Neural progenitor cell (in vitro differentiated cells): ENCODE results near the gene CSK. TPM values are rescaled to one million over a fixed set of nuclear protein-coding genes. Genes with fewer than 3 reads are reported as not detected.

Experiments used
- DNase-seq: peaks from one replicate; pipeline ENCODE4 v3.0.0-alpha.2; 2016; ENCODE audit warnings: low spot score
- H2AFZ ChIP-seq: fragments of 200-600 bp; sonication (generic); replicated peaks from 2 replicates; pipeline ENCODE4 v1.6.1; 2016; ENCODE audit warnings: antibody characterized with exemption
- H3F3A ChIP-seq: fragments of 200-600 bp; sonication (generic); 2 replicates; pipeline ENCODE4 v1.6.1; 2016; ENCODE audit warnings: antibody characterized with exemption, low read depth
- H3K27ac ChIP-seq: fragments of 200-600 bp; sonication (generic); 2 replicates; pipeline ENCODE4 v1.5.1; 2016; ENCODE audit warnings: mild to moderate bottlenecking
- H3K27me3 ChIP-seq: fragments of 200-600 bp; sonication (generic); 2 replicates; pipeline ENCODE4 v1.6.1; 2016; ENCODE audit warnings: mild to moderate bottlenecking, moderate library complexity
- H3K36me3 ChIP-seq: fragments of 200-600 bp; sonication (generic); 2 replicates; pipeline ENCODE4 v1.5.1; 2016
- H3K4me1 ChIP-seq: fragments of 200-600 bp; sonication (generic); 2 replicates; pipeline ENCODE4 v1.6.1; 2016; ENCODE audit warnings: mixed run types
- H3K4me2 ChIP-seq: fragments of 200-600 bp; sonication (generic); 2 replicates; pipeline ENCODE4 v1.6.1; 2016
- H3K4me3 ChIP-seq: fragments of 200-600 bp; sonication (generic); 2 replicates; pipeline ENCODE4 v1.5.1; 2016
- H3K79me2 ChIP-seq: fragments of 200-600 bp; sonication (generic); 2 replicates; pipeline ENCODE4 v1.6.1; 2016; ENCODE audit warnings: low read depth
- H3K9ac ChIP-seq: fragments of 200-600 bp; sonication (generic); 2 replicates; pipeline ENCODE4 v1.6.1; 2016
- H3K9me3 ChIP-seq: fragments of 200-600 bp; sonication (generic); 2 replicates; pipeline ENCODE4 v1.5.1; 2016; ENCODE audit warnings: low read depth
- H4K20me1 ChIP-seq: fragments of 200-600 bp; sonication (generic); 2 replicates; pipeline ENCODE4 v1.6.1; 2016; ENCODE audit warnings: low read depth
- H3K27ac Mint-ChIP-seq: 3 replicates; pipeline ENCODE4 v1.8.0; 2021; ENCODE audit warnings: mixed read lengths
- H3K27me3 Mint-ChIP-seq: 2 replicates; pipeline ENCODE4 v1.8.0; 2022; ENCODE audit warnings: low read depth, mild to moderate bottlenecking, inconsistent platforms, moderate library complexity, mixed read lengths; ENCODE audit not compliant: insufficient read depth
- H3K36me3 Mint-ChIP-seq: 3 replicates; pipeline ENCODE4 v1.8.0; 2021; ENCODE audit warnings: mixed read lengths
- H3K4me1 Mint-ChIP-seq: 3 replicates; pipeline ENCODE4 v1.8.0; 2021; ENCODE audit warnings: mixed read lengths
- H3K4me3 Mint-ChIP-seq: 3 replicates; pipeline ENCODE4 v1.8.0; 2021; ENCODE audit warnings: mild to moderate bottlenecking, moderate library complexity, mixed read lengths
- H3K9me3 Mint-ChIP-seq: 3 replicates; pipeline ENCODE4 v1.8.0; 2020; ENCODE audit warnings: mixed read lengths
- EZH2 ChIP-seq: fragments of 200-600 bp; sonication (generic); IDR thresholded peaks from 2 replicates; pipeline ENCODE4 v1.6.1; 2017; ENCODE audit warnings: antibody characterized with exemption, mild to moderate bottlenecking, moderate library complexity
- EZH2phosphoT487 ChIP-seq: fragments of 200-600 bp; sonication (generic); IDR thresholded peaks from 2 replicates; pipeline ENCODE4 v1.6.1; 2017; ENCODE audit warnings: antibody characterized with exemption
- microRNA-seq: library from miRNA; unstranded; fragments of <30 nt; microRNA quantifications from one replicate; pipeline ENCODE4, GENCODE V29; 2016
- small RNA-seq: library from RNA; depleted of rRNA; stranded (forward); fragments of <200 nt; gene quantifications from one replicate; pipeline ENCODE3, GENCODE V24; 2015
- total RNA-seq: library from RNA; depleted of rRNA; stranded (reverse); fragments of >200 nt; gene quantifications from 2 replicates; pipeline ENCODE4 v1.2.3, GENCODE V29; 2015; ENCODE audit warnings: low replicate concordance
- TF ChIP-seq, protein P1 (sequence below): fragments of 200-600 bp; sonication (generic); IDR thresholded peaks from 2 replicates; pipeline ENCODE4 v1.5.1; 2017; ENCODE audit warnings: antibody characterized with exemption, mild to moderate bottlenecking

Gene CSK
- total RNA-seq, 1 donor from 2014 or later = 18.3 TPM

DNA sequence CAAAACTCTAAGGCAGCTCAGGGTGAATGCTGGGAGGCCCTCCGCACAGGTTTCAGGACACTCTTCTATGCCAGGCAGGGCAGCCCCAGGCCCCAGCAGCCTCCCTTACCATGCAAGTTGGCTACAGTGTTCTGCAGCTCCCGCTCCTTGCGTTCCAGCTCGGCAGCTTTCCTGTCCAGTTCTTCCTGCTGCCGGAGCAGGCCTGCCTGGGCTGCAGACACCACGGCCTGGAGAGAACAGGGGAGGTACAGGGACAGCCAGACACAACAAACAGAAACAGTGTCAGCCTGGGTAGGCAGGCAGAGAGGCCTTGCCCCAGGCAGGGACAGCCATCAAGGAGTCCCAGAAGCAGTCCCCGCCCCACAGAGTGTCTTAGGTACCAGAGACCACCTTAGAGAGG is 70.1 kb downstream of the CSK start:
- Mint-ChIP-seq H3K36me3 (peaks cover 16% of the 10 kb centered on the region), H3K27ac (no peak overlapping the region), H3K27me3 (peaks cover 3% of the 10 kb centered on the region), H3K4me1 (peaks cover 11% of the 10 kb centered on the region), H3K4me3 (no peak overlapping the region), H3K9me3 (no peaks in the 10 kb centered on the region)
- Histone ChIP-seq H3K36me3 (no peaks in the 10 kb centered on the region), H3K9ac (no peak overlapping the region), H3K4me3 (no peak overlapping the region), H3K4me1 (no peaks in the 10 kb centered on the region), H3K27ac (no peak overlapping the region), H4K20me1 (peaks cover 8% of the 10 kb centered on the region), H3K27me3 (no peaks in the 10 kb centered on the region), H3K9me3 (no peaks in the 10 kb centered on the region), H3K4me2 (no peak overlapping the region), H3F3A (no peaks in the 10 kb centered on the region), H3K79me2 (no peaks in the 10 kb centered on the region), H2AFZ (no peak overlapping the region)
- TF ChIP-seq EZH2phosphoT487 (no peak), EZH2 (no peak)
- TF ChIP-seq, protein P1, sequence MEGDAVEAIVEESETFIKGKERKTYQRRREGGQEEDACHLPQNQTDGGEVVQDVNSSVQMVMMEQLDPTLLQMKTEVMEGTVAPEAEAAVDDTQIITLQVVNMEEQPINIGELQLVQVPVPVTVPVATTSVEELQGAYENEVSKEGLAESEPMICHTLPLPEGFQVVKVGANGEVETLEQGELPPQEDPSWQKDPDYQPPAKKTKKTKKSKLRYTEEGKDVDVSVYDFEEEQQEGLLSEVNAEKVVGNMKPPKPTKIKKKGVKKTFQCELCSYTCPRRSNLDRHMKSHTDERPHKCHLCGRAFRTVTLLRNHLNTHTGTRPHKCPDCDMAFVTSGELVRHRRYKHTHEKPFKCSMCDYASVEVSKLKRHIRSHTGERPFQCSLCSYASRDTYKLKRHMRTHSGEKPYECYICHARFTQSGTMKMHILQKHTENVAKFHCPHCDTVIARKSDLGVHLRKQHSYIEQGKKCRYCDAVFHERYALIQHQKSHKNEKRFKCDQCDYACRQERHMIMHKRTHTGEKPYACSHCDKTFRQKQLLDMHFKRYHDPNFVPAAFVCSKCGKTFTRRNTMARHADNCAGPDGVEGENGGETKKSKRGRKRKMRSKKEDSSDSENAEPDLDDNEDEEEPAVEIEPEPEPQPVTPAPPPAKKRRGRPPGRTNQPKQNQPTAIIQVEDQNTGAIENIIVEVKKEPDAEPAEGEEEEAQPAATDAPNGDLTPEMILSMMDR = no peak
- DNase-seq = no peak

Small RNAs within 50 kb of the gene (microRNA-seq; reads per million reads assigned to microRNA genes)
- gene MIR4513 (not detected), gene MIR6882 (not detected)

Small RNAs within 50 kb of the gene (small RNA-seq; reads per million reads assigned to genes)
- not detected for gene CPLX3
- not detected for gene MIR4513
- not detected for gene MIR6882

Other genes with a start within 250 kb of the CSK start
- 31.5 and 72.4 TPM in 2 replicates for gene ARID3B, start 240.9 kb upstream of the CSK start, total RNA-seq
- 66.1 and 106 TPM in 2 replicates for gene CLK3, start 166.2 kb upstream of the CSK start, total RNA-seq
- 16.6 and 24.4 TPM in 2 replicates for gene EDC3, start 86.1 kb upstream of the CSK start, total RNA-seq
- gene CYP1A1, start 56.6 kb upstream of the CSK start, total RNA-seq = 0.15 TPM in 1 of 2 replicates, not detected in the other
- not detected in 2 replicates for gene CYP1A2, start 33.2 kb upstream of the CSK start, total RNA-seq
- gene LMAN1L, start 30.8 kb downstream of the CSK start, total RNA-seq = not detected in 2 replicates
- gene CPLX3, start 44.5 kb downstream of the CSK start, total RNA-seq = not detected in 2 replicates
- gene ULK3, start 61.1 kb downstream of the CSK start, total RNA-seq = 22.7 and 37.4 TPM in 2 replicates
- 19.4 and 44.5 TPM in 2 replicates for gene SCAMP2, start 91.3 kb downstream of the CSK start, total RNA-seq
- 77.7 and 106 TPM in 2 replicates for gene MPI, start 108.0 kb downstream of the CSK start, total RNA-seq
- 120 and 124 TPM in 2 replicates for gene FAM219B, start 124.8 kb downstream of the CSK start, total RNA-seq
- gene COX5A, start 156.0 kb downstream of the CSK start, total RNA-seq = 144 and 200 TPM in 2 replicates
- 2.5 and 7.2 TPM in 2 replicates for gene RPP25, start 174.7 kb downstream of the CSK start, total RNA-seq
- gene SCAMP5, start 213.5 kb downstream of the CSK start, total RNA-seq = 16.4 and 24.9 TPM in 2 replicates
- 15.8 and 38.6 TPM in 2 replicates for gene PPCDC, start 241.5 kb downstream of the CSK start, total RNA-seq